H9 (cell line): ENCODE results near the gene TTLL1. TPM values are rescaled to one million over a fixed set of nuclear protein-coding genes. Genes with fewer than 3 reads are reported as not detected.

Experiments used
- DNase-seq: peaks from one replicate; pipeline ENCODE4 v3.0.0-alpha.2; 2017
- H2AFZ ChIP-seq: one replicate; pipeline ENCODE4 v1.6.1; 2013; ENCODE audit warnings: mild to moderate bottlenecking, low read length, control low read depth, moderate library complexity
- H2AK5ac ChIP-seq: 2 replicates; pipeline ENCODE4 v1.6.1; 2013; ENCODE audit warnings: low read length, control low read depth, mixed read lengths; ENCODE audit not compliant: insufficient read length
- H2BK120ac ChIP-seq: one replicate; pipeline ENCODE4 v1.6.1; 2013; ENCODE audit warnings: low read depth, mild to moderate bottlenecking, low read length, control low read depth, inconsistent platforms; ENCODE audit not compliant: poor library complexity, severe bottlenecking
- H2BK12ac ChIP-seq: 2 replicates; pipeline ENCODE4 v1.6.1; 2013; ENCODE audit warnings: low read length, control low read depth, mixed read lengths, low read depth; ENCODE audit not compliant: insufficient read length
- H2BK15ac ChIP-seq: 2 replicates; pipeline ENCODE4 v1.6.1; 2013; ENCODE audit warnings: low read depth, low read length, control low read depth
- H2BK20ac ChIP-seq: one replicate; pipeline ENCODE4 v1.6.1; 2013; ENCODE audit warnings: low read depth, mild to moderate bottlenecking, low read length, control low read depth, inconsistent platforms; ENCODE audit not compliant: poor library complexity, severe bottlenecking
- H2BK5ac ChIP-seq: 2 replicates; pipeline ENCODE4 v1.6.1; 2013; ENCODE audit warnings: low read length, control low read depth, mixed read lengths; ENCODE audit not compliant: insufficient read length
- H3K14ac ChIP-seq: 2 replicates; pipeline ENCODE4 v1.6.1; 2013; ENCODE audit warnings: low read length, control low read depth; ENCODE audit not compliant: insufficient read depth
- H3K18ac ChIP-seq: 2 replicates; pipeline ENCODE4 v1.6.1; 2013; ENCODE audit warnings: low read depth, mild to moderate bottlenecking, mixed read lengths, low read length, control low read depth; ENCODE audit not compliant: insufficient read length
- H3K23ac ChIP-seq: 2 replicates; pipeline ENCODE4 v1.6.1; 2013; ENCODE audit warnings: low read length, control low read depth, mixed read lengths, low read depth; ENCODE audit not compliant: insufficient read length
- H3K23me2 ChIP-seq: 2 replicates; pipeline ENCODE4 v1.6.1; 2013; ENCODE audit warnings: low read depth, mild to moderate bottlenecking, mixed read lengths, low read length, control low read depth; ENCODE audit not compliant: insufficient read length, poor library complexity, severe bottlenecking
- H3K27ac ChIP-seq: 2 replicates; pipeline ENCODE4 v1.5.1; 2013; ENCODE audit warnings: low read length, control low read depth, mixed read lengths, low read depth; ENCODE audit not compliant: insufficient read length
- H3K27me3 ChIP-seq: 2 replicates; pipeline ENCODE4 v1.6.1; 2013; ENCODE audit warnings: low read length, control low read depth, inconsistent platforms; ENCODE audit not compliant: insufficient read depth
- H3K4ac ChIP-seq: 2 replicates; pipeline ENCODE4 v1.6.1; 2013; ENCODE audit warnings: low read depth, mild to moderate bottlenecking, control low read depth, inconsistent platforms, low read length, moderate library complexity
- H3K4me1 ChIP-seq: 2 replicates; pipeline ENCODE4 v1.6.1; 2013; ENCODE audit warnings: low read length, control low read depth, inconsistent platforms; ENCODE audit not compliant: insufficient read depth
- H3K4me2 ChIP-seq: 2 replicates; pipeline ENCODE4 v1.6.1; 2013; ENCODE audit warnings: low read length, control low read depth, mixed read lengths; ENCODE audit not compliant: insufficient read length, insufficient read depth
- H3K56ac ChIP-seq: 2 replicates; pipeline ENCODE4 v1.6.1; 2013; ENCODE audit warnings: low read depth, mild to moderate bottlenecking, mixed read lengths, low read length, control low read depth; ENCODE audit not compliant: insufficient read length
- H3K79me1 ChIP-seq: 2 replicates; pipeline ENCODE4 v1.6.1; 2013; ENCODE audit warnings: low read depth, mild to moderate bottlenecking, moderate library complexity, low read length, control low read depth, inconsistent platforms; ENCODE audit not compliant: insufficient read depth, poor library complexity, severe bottlenecking
- H3K79me2 ChIP-seq: 2 replicates; pipeline ENCODE4 v1.6.1; 2013; ENCODE audit warnings: low read length, control low read depth, inconsistent platforms; ENCODE audit not compliant: insufficient read depth
- H3K9ac ChIP-seq: 2 replicates; pipeline ENCODE4 v1.6.1; 2013; ENCODE audit warnings: low read length, control low read depth, mixed read lengths; ENCODE audit not compliant: insufficient read length; ENCODE audit errors: extremely low read depth
- H3K9me3 ChIP-seq: one replicate; pipeline ENCODE4 v1.6.1; 2013; ENCODE audit warnings: low read depth, low read length, inconsistent platforms; ENCODE audit not compliant: control insufficient read depth
- H3T11ph ChIP-seq: one replicate; pipeline ENCODE4 v1.6.1; 2013; ENCODE audit warnings: mild to moderate bottlenecking, low read length, control low read depth, inconsistent platforms
- H4K20me1 ChIP-seq: one replicate; pipeline ENCODE4 v1.6.1; 2013; ENCODE audit not compliant: control insufficient read depth, insufficient read length, insufficient read depth
- H4K5ac ChIP-seq: 2 replicates; pipeline ENCODE4 v1.6.1; 2013; ENCODE audit warnings: low read depth, mild to moderate bottlenecking, mixed read lengths, low read length, control low read depth; ENCODE audit not compliant: insufficient read length
- H4K8ac ChIP-seq: replicated peaks from 2 replicates; pipeline ENCODE4 v1.6.1; 2013; ENCODE audit warnings: low read length, control low read depth, mixed read lengths, low read depth; ENCODE audit not compliant: insufficient read length
- H4K91ac ChIP-seq: 2 replicates; pipeline ENCODE4 v1.6.1; 2013; ENCODE audit warnings: low read depth, mild to moderate bottlenecking, moderate library complexity, mixed read lengths, low read length, control low read depth; ENCODE audit not compliant: insufficient read length
- H3K27ac Mint-ChIP-seq, 3 experiments: 2 replicates in 2 of 3; 3 replicates in 1 of 3; pipeline ENCODE4 v1.8.0; 2020 to 2021; ENCODE audit warnings: mixed read lengths in 3 of 3, mild to moderate bottlenecking in 1 of 3, moderate library complexity in 1 of 3
- H3K27me3 Mint-ChIP-seq: 2 replicates; pipeline ENCODE4 v1.8.0; 2021; ENCODE audit warnings: low read depth, mild to moderate bottlenecking, moderate library complexity, mixed read lengths
- H3K36me3 Mint-ChIP-seq, 3 experiments: 2 replicates in 2 of 3; 3 replicates in 1 of 3; pipeline ENCODE4 v1.8.0; 2020 to 2021; ENCODE audit warnings: low read depth in 3 of 3, mixed read lengths in 3 of 3; ENCODE audit not compliant: insufficient read depth in 1 of 3
- H3K4me1 Mint-ChIP-seq, 2 experiments: 2 replicates each; pipeline ENCODE4 v1.8.0; 2020; ENCODE audit warnings: mixed read lengths in 2 of 2
- H3K4me3 Mint-ChIP-seq, 2 experiments: 2 replicates in 1 of 2; 3 replicates in 1 of 2; pipeline ENCODE4 v1.8.0; 2020 to 2021; ENCODE audit warnings: mild to moderate bottlenecking in 2 of 2, mixed read lengths in 2 of 2, moderate library complexity in 1 of 2
- H3K9me3 Mint-ChIP-seq, 2 experiments: 2 replicates in 1 of 2; 3 replicates in 1 of 2; pipeline ENCODE4 v1.8.0; 2020; ENCODE audit warnings: mild to moderate bottlenecking in 2 of 2, mixed read lengths in 2 of 2, moderate library complexity in 1 of 2
- CTCF ChIP-seq: fragments of 200-600 bp; sonication (generic); conservative IDR thresholded peaks from 3 replicates; pipeline ENCODE4 v1.8.0; 2021; ENCODE audit warnings: antibody characterized with exemption, mild to moderate bottlenecking
- WGBS: extraction: QIAGEN DNeasy Blood & Tissue Kit; methylation state at CpG from one replicate; pipeline ENCODE4 v1.1.7; 2013; ENCODE audit warnings: missing lambda C conversion rate, low lambda C conversion rate, mixed read lengths; ENCODE audit not compliant: insufficient read length; ENCODE audit errors: extremely low coverage; 5-methylcytosine and 5-hydroxymethylcytosine counted together
- total RNA-seq: library from RNA; stranded (reverse); gene quantifications from 2 replicates; pipeline ENCODE4 v1.2.1, GENCODE V29; 2021

Gene TTLL1
- total RNA-seq, 1 experiment from 2014 or later: 4.1 TPM

DNA sequence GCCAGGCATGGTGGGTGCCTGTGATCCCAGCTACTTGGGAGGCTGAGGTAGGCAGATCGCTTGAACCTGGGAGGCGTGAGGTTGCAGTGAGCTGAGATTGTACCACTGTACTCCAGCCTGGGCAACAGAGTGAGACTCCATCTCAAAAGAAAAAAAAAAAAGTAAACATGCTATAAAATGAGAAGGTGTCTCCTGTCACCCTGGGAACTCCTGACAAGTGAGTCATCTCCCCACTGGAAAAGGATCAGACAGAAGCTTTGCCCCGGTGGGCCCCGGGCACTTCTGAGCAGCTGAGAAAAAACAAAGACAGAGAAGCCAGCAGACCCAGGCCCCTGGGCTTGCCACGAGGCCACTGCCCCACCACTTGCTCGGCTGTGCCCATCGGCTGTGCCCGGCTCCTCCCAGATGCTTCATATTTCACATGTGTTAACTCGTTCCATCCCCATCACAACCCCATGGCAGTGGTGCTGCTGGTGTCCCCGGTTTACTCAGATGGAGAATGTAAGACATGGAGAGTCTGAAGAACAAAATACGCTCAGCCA is 22.3 kb downstream of the TTLL1 start:
- WGBS: no CpG with 5 or more reads among the region's 11 CpGs
- H3T11ph ChIP-seq: no peak overlapping the region
- no peaks in the 10 kb centered on the region for H3K79me1 ChIP-seq
- no peak for TF ChIP-seq CTCF
- H2BK20ac ChIP-seq: no peak overlapping the region
- no peak overlapping the region for H3K14ac ChIP-seq
- H3K9me3 ChIP-seq: no peaks in the 10 kb centered on the region
- no peak overlapping the region for H2BK15ac ChIP-seq
- no peaks in the 10 kb centered on the region for H3K4me1 ChIP-seq
- H3K27ac ChIP-seq: no peak overlapping the region
- H2BK120ac ChIP-seq: no peak overlapping the region
- H4K5ac ChIP-seq: no peak overlapping the region
- no peak overlapping the region for H3K4me2 ChIP-seq
- H2AFZ ChIP-seq: no peak overlapping the region
- no peak overlapping the region for H2AK5ac ChIP-seq
- Mint-ChIP-seq H3K9me3 (no peaks in the 10 kb centered on the region), H3K36me3 (peaks cover 0 to 14% (median 0%) of the 10 kb centered on the region in 3 experiments; a peak in 3 of 7 replicates), H3K27ac (peak overlapping the region in 1 of 3 experiments; percentile 31; a peak in 1 of 7 replicates), H3K4me1 (no peaks in the 10 kb centered on the region), H3K27me3 (no peaks in the 10 kb centered on the region), H3K4me3 (no peak overlapping the region)
- no peak overlapping the region for H4K8ac ChIP-seq
- no peak overlapping the region for H2BK12ac ChIP-seq
- no peak overlapping the region for H3K23ac ChIP-seq
- no peak overlapping the region for H3K56ac ChIP-seq
- no peaks in the 10 kb centered on the region for H4K20me1 ChIP-seq
- H2BK5ac ChIP-seq: no peak overlapping the region
- no peaks in the 10 kb centered on the region for H3K27me3 ChIP-seq
- no peak overlapping the region for H3K9ac ChIP-seq
- no peak overlapping the region for H3K4ac ChIP-seq
- no peaks in the 10 kb centered on the region for H3K23me2 ChIP-seq
- H3K79me2 ChIP-seq: no peaks in the 10 kb centered on the region
- no peak overlapping the region for H4K91ac ChIP-seq
- no peak for DNase-seq
- no peak overlapping the region for H3K18ac ChIP-seq
